Ectodermal cell (in vitro differentiated cells): Measurements from ENCODE around the gene IL3RA.

Source experiments
- H3K27ac ChIP-seq: 2 replicates; pipeline ENCODE4 v1.7.0; 2013; ENCODE audit warnings: mild to moderate bottlenecking, low read depth, low read length; ENCODE audit not compliant: insufficient read depth, poor library complexity, severe bottlenecking
- H3K27me3 ChIP-seq: 2 replicates; pipeline ENCODE4 v1.7.0; 2013; ENCODE audit warnings: mild to moderate bottlenecking, low read length; ENCODE audit not compliant: insufficient read depth, control insufficient read depth, poor library complexity, severe bottlenecking
- H3K36me3 ChIP-seq: one replicate; pipeline ENCODE4 v1.7.0; 2013; ENCODE audit warnings: low read length; ENCODE audit not compliant: control insufficient read depth, insufficient read depth
- H3K4me1 ChIP-seq: one replicate; pipeline ENCODE4 v1.7.0; 2013; ENCODE audit warnings: low read length; ENCODE audit not compliant: control insufficient read depth, insufficient read depth
- H3K4me3 ChIP-seq: 2 replicates; pipeline ENCODE4 v1.7.0; 2013; ENCODE audit warnings: low read depth, low read length, control low read depth; ENCODE audit not compliant: insufficient read depth
- H3K9me3 ChIP-seq: 2 replicates; pipeline ENCODE4 v1.7.0; 2013; ENCODE audit warnings: mild to moderate bottlenecking, low read length, moderate library complexity; ENCODE audit not compliant: control insufficient read depth
- WGBS, 2 experiments: methylation state at CpG; one replicate each; pipeline ENCODE4 v1.1.7; 2013; ENCODE audit warnings: missing lambda C conversion rate in 2 of 2; 5-methylcytosine and 5-hydroxymethylcytosine counted together

The IL3RA gene

DNA sequence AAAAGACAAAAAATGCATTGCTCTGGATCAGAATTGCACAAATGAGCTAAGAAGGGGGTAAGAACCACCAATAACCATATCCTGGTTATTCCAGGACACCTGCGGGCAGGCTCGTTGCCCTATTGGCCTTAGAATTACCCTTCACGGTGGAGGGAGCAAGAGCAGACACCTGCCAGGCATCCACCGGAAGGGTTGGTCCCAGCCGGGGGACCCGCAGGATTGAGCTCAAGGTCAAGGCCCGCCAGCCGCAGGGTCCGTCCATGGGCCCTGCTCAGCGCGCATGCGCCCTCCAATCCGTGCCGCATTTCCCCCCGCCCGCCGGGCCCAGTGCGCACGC, 54.8 kb downstream of the IL3RA start:
- H3K27ac ChIP-seq = peak overlapping the region; percentile 86
- H3K36me3 ChIP-seq = peaks cover 42% of the 10 kb centered on the region
- WGBS, 2 experiments = 0 to 1% methylated on average over 19 of the region's 19 CpGs
- no peaks in the 10 kb centered on the region for H3K9me3 ChIP-seq
- H3K4me1 ChIP-seq = peaks cover 11% of the 10 kb centered on the region
- H3K27me3 ChIP-seq = no peaks in the 10 kb centered on the region
- H3K4me3 ChIP-seq = peak overlapping the region; percentile 83

DNA sequence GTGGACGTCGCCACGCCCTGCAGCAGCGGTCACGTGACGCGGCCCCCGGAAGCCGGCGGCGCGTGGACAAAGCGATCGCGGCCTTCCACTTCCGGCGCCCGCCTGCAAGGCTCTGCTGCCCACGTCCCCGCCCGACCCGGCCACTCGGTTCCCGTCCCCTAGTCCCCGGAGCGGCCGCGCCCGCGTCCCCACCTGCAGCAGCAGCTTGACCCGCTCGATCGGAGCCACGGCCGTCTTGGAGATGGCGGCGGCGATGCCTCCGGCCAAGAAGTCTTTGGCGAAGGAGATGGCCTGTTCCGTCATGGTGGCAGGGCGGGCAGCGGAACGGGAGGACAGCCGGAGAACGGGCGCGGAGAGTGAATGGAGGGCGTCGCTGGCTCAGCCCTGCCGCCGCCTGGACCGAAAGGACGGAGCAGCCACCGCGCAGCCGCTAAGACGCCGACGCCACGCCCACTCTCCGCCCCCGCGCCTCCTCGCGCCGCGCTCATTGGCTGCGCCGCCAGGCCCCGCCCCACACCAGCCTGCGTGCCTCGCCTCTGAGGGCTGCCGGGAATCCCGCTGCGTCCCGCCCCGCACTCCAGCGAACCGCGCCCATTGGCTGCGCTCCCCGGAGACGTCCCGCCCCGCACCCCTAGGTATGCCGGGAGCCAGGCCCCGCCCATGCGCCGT, 55.3 kb downstream of the IL3RA start, which contains the start of gene SLC25A6:
TSS of gene SLC25A6 (minus strand) at position 407 of the 669 bp plus-strand sequence. CDS start at position 303, 104 bp downstream.
- H3K4me3 ChIP-seq = peak within 1 kb of the TSS; percentile 83
- 0% methylated on average over 90 of the region's 90 CpGs for WGBS, 2 experiments
- peak within 1 kb of the TSS; percentile 95 for H3K27ac ChIP-seq
- peaks cover 11% of the 10 kb centered on the region for H3K4me1 ChIP-seq
- peaks cover 40% of the 10 kb centered on the region for H3K36me3 ChIP-seq
- H3K9me3 ChIP-seq = no peaks in the 10 kb centered on the region
- H3K27me3 ChIP-seq = no peaks in the 10 kb centered on the region

DNA sequence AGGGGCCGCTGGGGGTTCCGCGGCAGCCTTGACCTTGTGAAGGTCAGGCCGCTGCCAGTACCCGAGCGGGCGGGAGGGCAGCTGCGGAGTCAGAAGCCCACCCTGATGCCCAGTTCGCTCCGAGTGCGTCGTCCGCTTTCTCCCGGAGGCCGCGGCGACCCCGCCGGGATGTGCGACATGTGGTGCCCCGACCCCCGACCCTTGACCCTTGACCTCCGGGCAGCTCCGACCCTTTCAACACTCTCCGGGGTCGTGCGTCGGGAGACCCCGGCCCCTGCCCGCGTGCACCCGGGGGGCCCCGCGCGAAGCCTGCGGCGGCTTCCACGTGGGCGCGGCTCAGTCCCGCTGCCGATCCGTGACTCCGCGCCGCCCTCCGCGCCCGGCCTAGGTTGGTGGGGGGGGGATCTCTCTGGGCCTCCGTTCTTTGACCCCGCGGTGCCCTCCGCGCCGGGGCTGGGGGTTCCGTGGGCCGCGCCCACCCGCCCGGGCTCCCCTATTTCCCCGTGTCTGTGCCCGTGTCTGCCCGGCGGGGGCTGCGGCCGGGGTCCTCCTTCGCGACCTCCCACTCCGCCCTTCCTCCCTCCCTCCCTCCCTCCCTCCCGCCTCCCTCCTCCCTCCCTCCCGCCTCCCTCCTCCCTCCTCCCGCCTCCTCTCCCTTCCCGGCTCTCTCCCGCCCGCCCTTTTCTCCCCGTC, 55.9 kb downstream of the IL3RA start:
- Histone ChIP-seq H3K36me3 (peaks cover 33% of the 10 kb centered on the region), H3K4me3 (peak overlapping the region; percentile 83), H3K27me3 (no peaks in the 10 kb centered on the region), H3K9me3 (no peaks in the 10 kb centered on the region), H3K4me1 (peaks cover 11% of the 10 kb centered on the region), H3K27ac (peak overlapping the region; percentile 95)
- WGBS, 2 experiments = 0% methylated on average over 71 to 74 of the region's 76 CpGs

- 68 to 69% methylated on average over 16 of the region's 16 CpGs for WGBS, 2 experiments
- Histone ChIP-seq H3K27me3 (no peaks in the 10 kb centered on the region), H3K4me1 (peaks cover 11% of the 10 kb centered on the region), H3K9me3 (no peaks in the 10 kb centered on the region), H3K27ac (no peak overlapping the region), H3K4me3 (peak overlapping the region; percentile 83), H3K36me3 (peaks cover 18% of the 10 kb centered on the region)
Observed at GRCh38 chrX:1393871-1394615, 57.5 kb downstream of the IL3RA start.

- 88 to 90% methylated on average over 22 of the region's 22 CpGs for WGBS, 2 experiments
- peaks cover 11% of the 10 kb centered on the region for H3K4me1 ChIP-seq
- no peaks in the 10 kb centered on the region for H3K27me3 ChIP-seq
- no peak overlapping the region for H3K4me3 ChIP-seq
- H3K27ac ChIP-seq = no peak overlapping the region
- H3K36me3 ChIP-seq = peaks cover 9% of the 10 kb centered on the region
- no peaks in the 10 kb centered on the region for H3K9me3 ChIP-seq
Observed at GRCh38 chrX:1394731-1395501, 58.3 kb downstream of the IL3RA start.

DNA sequence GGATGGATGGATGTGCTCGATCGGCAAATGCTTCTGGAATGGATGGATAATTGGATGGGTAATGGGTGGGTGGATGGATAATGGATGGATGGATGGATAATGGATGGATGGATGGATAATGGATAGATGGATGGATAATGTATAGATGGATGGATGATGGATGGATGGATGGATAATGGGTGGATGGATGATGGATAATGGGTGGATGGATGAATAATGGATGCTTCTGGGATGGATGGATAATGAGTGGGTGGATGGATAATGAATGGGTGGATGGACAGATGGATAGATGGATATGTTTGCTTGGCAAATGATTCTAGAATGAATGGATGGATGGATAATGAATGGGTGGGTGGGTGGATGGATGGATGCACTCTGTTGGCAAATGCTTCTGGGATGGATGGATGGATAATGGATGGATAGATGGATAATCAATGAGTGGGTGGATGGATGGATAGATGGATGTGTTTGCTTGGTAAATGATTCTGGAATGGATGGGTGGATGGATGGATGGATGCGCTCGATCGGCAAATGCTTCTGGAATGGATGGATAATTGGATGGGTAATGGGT, 59.1 kb downstream of the IL3RA start:
- WGBS, 2 experiments = 95 to 98% methylated on average over 5 of the region's 5 CpGs
- Histone ChIP-seq H3K4me3 (no peak overlapping the region), H3K36me3 (peaks cover 8% of the 10 kb centered on the region), H3K27ac (no peak overlapping the region), H3K27me3 (no peaks in the 10 kb centered on the region), H3K4me1 (peaks cover 11% of the 10 kb centered on the region), H3K9me3 (no peaks in the 10 kb centered on the region)

DNA sequence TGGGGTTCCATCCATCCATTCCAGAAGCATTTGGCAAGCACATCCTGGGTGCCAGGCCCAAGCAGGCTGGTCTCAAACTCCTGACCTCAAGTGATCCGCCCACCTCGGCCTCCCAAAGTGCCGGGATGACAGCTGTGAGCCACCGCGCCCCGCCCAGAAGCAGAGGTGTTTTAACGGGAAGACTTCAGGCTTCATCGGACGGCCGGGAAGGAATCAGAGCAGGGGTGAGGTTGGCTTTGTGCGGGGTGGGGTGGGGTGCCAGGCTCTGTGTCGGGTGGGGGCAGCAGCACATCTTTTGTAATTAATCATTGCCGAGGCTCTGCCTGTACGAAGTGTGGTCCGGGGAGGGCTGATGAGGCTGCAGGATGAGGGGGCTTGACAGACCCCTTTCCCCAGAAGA, 60.4 kb downstream of the IL3RA start:
- H3K4me1 ChIP-seq = peaks cover 11% of the 10 kb centered on the region
- peaks cover 11% of the 10 kb centered on the region for H3K36me3 ChIP-seq
- no peaks in the 10 kb centered on the region for H3K9me3 ChIP-seq
- H3K27ac ChIP-seq = no peak overlapping the region
- WGBS, 2 experiments = 90 to 93% methylated on average over 15 of the region's 15 CpGs
- H3K27me3 ChIP-seq = no peaks in the 10 kb centered on the region
- H3K4me3 ChIP-seq = no peak overlapping the region

- Histone ChIP-seq H3K27me3 (no peaks in the 10 kb centered on the region), H3K27ac (no peak overlapping the region), H3K4me1 (peaks cover 11% of the 10 kb centered on the region), H3K9me3 (no peaks in the 10 kb centered on the region), H3K4me3 (no peak overlapping the region), H3K36me3 (peaks cover 11% of the 10 kb centered on the region)
- 95% methylated on average over 27 to 29 of the region's 29 CpGs for WGBS, 2 experiments
Observed at GRCh38 chrX:1397441-1398270, 61.1 kb downstream of the IL3RA start.
